ENCODE measurements around the gene DMPK. TPM values are rescaled to one million over a fixed set of nuclear protein-coding genes. Genes with fewer than 3 reads are reported as not detected.

The DMPK gene
- total RNA-seq, 1 experiment from 2014 or later = 119 TPM

DNA sequence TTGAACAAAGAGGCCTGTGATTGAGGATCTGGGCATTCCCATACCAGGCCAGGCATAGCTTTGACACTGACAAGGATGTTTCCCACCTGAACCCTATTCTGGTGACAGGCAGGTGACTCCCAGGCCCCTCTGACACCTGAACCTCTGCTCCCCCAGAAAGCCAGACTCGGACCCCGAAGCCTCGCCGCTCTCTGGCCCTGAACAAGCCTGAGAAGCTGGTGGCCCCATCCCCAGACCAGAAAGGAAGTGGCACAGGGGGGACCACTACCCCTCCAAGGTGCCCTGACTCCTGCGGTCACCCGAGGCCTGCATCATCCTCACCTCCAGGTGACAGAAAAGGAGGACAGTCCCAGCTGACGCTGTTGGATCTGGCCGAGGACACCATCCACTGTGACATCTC lies 28.0 kb downstream of the DMPK start:
- POLR2A ChIA-PET = no interaction called here
- no TSS peak for BruUV-seq (replicated peaks)
- no peak overlapping the region for H3K27ac ChIP-seq (ENCODE audit: low read length)
- no peaks in the 10 kb centered on the region for H3K27me3 ChIP-seq (ENCODE audit: control insufficient read depth, insufficient read depth, low read length)
- ATAC-seq (no peak), DNase-seq (ENCODE audit: low read depth, low spot score) (no peak)
- H3K4me1 ChIP-seq (ENCODE audit: control insufficient read depth, insufficient read depth, low read length) = no peaks in the 10 kb centered on the region
- CTCF ChIA-PET = no interaction called here
- TF ChIP-seq SIN3A (IDR thresholded peaks at IDR 0.05; ENCODE audit: borderline replicate concordance, insufficient read depth, low read depth, low read length) (no peak), POLR2AphosphoS5 (IDR thresholded peaks at IDR 0.05; ENCODE audit: low read depth, low read length) (no peak), TCF7L2 (IDR thresholded peaks at IDR 0.05; ENCODE audit: low read depth, low read length) (no peak)
- TF ChIP-seq, protein P1, sequence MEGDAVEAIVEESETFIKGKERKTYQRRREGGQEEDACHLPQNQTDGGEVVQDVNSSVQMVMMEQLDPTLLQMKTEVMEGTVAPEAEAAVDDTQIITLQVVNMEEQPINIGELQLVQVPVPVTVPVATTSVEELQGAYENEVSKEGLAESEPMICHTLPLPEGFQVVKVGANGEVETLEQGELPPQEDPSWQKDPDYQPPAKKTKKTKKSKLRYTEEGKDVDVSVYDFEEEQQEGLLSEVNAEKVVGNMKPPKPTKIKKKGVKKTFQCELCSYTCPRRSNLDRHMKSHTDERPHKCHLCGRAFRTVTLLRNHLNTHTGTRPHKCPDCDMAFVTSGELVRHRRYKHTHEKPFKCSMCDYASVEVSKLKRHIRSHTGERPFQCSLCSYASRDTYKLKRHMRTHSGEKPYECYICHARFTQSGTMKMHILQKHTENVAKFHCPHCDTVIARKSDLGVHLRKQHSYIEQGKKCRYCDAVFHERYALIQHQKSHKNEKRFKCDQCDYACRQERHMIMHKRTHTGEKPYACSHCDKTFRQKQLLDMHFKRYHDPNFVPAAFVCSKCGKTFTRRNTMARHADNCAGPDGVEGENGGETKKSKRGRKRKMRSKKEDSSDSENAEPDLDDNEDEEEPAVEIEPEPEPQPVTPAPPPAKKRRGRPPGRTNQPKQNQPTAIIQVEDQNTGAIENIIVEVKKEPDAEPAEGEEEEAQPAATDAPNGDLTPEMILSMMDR (IDR thresholded peaks at IDR 0.05) = no peak
- TF ChIP-seq, protein P2, sequence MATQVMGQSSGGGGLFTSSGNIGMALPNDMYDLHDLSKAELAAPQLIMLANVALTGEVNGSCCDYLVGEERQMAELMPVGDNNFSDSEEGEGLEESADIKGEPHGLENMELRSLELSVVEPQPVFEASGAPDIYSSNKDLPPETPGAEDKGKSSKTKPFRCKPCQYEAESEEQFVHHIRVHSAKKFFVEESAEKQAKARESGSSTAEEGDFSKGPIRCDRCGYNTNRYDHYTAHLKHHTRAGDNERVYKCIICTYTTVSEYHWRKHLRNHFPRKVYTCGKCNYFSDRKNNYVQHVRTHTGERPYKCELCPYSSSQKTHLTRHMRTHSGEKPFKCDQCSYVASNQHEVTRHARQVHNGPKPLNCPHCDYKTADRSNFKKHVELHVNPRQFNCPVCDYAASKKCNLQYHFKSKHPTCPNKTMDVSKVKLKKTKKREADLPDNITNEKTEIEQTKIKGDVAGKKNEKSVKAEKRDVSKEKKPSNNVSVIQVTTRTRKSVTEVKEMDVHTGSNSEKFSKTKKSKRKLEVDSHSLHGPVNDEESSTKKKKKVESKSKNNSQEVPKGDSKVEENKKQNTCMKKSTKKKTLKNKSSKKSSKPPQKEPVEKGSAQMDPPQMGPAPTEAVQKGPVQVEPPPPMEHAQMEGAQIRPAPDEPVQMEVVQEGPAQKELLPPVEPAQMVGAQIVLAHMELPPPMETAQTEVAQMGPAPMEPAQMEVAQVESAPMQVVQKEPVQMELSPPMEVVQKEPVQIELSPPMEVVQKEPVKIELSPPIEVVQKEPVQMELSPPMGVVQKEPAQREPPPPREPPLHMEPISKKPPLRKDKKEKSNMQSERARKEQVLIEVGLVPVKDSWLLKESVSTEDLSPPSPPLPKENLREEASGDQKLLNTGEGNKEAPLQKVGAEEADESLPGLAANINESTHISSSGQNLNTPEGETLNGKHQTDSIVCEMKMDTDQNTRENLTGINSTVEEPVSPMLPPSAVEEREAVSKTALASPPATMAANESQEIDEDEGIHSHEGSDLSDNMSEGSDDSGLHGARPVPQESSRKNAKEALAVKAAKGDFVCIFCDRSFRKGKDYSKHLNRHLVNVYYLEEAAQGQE (IDR thresholded peaks at IDR 0.05; ENCODE audit: insufficient read depth in 1 of 2, low read depth in 2 of 2, low read length in 1 of 2) = no peak
- H3K4me3 ChIP-seq (ENCODE audit: low read depth in 2 of 2, low read length in 2 of 2) = no peak overlapping the region
- H3K36me3 ChIP-seq (ENCODE audit: control insufficient read depth, insufficient read depth, low read length) = no peaks in the 10 kb centered on the region
- in situ Hi-C loops (cut with HindIII; ENCODE audit: low pct_unique_long_range_greater_than_20kb, low sequenced_read_pairs) = no loop called here
- intact Hi-C loops (cut with micrococcal nuclease; ENCODE audit: unreplicated experiment) = no loop called here
- H3K9me3 ChIP-seq (ENCODE audit: control insufficient read depth, insufficient read depth, low read depth, low read length) = no peaks in the 10 kb centered on the region

DNA sequence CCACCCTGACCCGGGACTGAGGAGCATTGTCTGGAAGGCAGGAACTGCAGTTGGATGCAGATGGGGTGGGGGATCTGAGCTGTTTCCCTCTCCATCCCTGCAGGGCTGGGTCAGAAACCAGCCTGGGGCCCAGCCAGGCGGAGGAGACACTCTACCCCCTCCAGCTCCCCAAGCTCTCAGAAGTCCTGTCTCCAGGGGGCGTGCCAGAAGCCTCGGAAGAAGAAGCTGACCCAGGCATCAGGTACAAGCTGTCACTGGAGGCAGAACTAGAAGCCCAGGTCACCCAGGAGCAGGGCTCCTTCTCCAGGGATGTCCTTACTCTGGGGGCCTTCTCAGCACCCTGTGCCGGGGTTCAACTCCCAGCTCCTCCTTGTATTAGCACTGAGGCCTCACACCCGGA lies 28.7 kb downstream of the DMPK start:
- BruUV-seq (replicated peaks) = no TSS peak

More for the DNA sequence above, 28.7 kb downstream of the DMPK start:
- no peaks in the 10 kb centered on the region for H3K27me3 ChIP-seq (ENCODE audit: control insufficient read depth, insufficient read depth, low read length)
- no peak overlapping the region for H3K27ac ChIP-seq (ENCODE audit: low read length)
- CTCF ChIA-PET = no interaction called here
- H3K4me1 ChIP-seq (ENCODE audit: control insufficient read depth, insufficient read depth, low read length) = no peaks in the 10 kb centered on the region
- intact Hi-C loops (cut with micrococcal nuclease; ENCODE audit: unreplicated experiment) = no loop called here
- DNase-seq (ENCODE audit: low read depth, low spot score) (no peak), ATAC-seq (no peak)
- TF ChIP-seq, protein P1 (IDR thresholded peaks at IDR 0.05) = no peak
- TF ChIP-seq TCF7L2 (IDR thresholded peaks at IDR 0.05; ENCODE audit: low read depth, low read length) = no peak
- TF ChIP-seq POLR2AphosphoS5 (IDR thresholded peaks at IDR 0.05; ENCODE audit: low read depth, low read length) = no peak
- TF ChIP-seq SIN3A (IDR thresholded peaks at IDR 0.05; ENCODE audit: borderline replicate concordance, insufficient read depth, low read depth, low read length) = no peak
- H3K9me3 ChIP-seq (ENCODE audit: control insufficient read depth, insufficient read depth, low read depth, low read length) = no peaks in the 10 kb centered on the region
- no peaks in the 10 kb centered on the region for H3K36me3 ChIP-seq (ENCODE audit: control insufficient read depth, insufficient read depth, low read length)
- POLR2A ChIA-PET = no interaction called here
- in situ Hi-C loops (cut with HindIII; ENCODE audit: low pct_unique_long_range_greater_than_20kb, low sequenced_read_pairs) = no loop called here
- no peak overlapping the region for H3K4me3 ChIP-seq (ENCODE audit: low read depth in 2 of 2, low read length in 2 of 2)
